CD4-positive, alpha-beta T cell treated with Interleukin-17A for 1 hour (primary cell): ENCODE data around the gene HOXA9.
A peak's percentile ranks its signal among the peaks of the same experiment; 100 is the strongest.

Source experiments
- DNase-seq: peaks from one replicate; pipeline ENCODE4 v3.0.0-alpha.2; 2020

HOXA9 gene

DNA sequence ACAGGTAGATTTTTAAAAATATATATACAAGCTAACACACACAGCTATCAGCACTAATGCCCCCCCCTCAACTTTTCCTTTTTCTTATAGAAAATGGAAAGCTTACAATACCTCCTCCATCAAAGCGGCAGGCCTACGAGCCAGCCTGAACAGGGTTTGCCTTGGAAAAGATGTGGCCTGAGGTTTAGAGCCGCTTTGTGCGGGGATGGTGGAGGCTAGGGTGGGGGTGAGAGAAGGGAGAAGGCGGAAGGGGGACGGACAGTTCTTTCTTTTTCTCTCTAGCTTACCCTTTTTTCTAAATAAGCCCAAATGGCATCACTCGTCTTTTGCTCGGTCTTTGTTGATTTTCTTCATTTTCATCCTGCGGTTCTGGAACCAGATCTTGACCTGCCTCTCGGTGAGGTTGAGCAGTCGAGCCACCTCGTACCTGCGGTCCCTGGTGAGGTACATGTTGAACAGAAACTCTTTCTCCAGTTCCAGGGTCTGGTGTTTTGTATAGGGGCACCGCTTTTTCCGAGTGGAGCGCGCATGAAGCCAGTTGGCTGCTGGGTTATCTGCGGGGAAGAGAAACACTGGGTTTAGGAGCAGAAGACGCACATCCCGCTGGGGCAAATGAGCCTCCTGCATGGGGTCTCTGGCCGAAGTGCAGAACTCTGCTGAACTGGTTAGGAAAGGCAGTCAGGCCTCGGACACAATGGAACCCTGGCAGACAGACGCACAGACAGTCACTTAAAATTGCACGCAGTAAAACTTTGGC is 1.9 kb downstream of the HOXA9 start:
- DNase-seq, result no peak

DNA sequence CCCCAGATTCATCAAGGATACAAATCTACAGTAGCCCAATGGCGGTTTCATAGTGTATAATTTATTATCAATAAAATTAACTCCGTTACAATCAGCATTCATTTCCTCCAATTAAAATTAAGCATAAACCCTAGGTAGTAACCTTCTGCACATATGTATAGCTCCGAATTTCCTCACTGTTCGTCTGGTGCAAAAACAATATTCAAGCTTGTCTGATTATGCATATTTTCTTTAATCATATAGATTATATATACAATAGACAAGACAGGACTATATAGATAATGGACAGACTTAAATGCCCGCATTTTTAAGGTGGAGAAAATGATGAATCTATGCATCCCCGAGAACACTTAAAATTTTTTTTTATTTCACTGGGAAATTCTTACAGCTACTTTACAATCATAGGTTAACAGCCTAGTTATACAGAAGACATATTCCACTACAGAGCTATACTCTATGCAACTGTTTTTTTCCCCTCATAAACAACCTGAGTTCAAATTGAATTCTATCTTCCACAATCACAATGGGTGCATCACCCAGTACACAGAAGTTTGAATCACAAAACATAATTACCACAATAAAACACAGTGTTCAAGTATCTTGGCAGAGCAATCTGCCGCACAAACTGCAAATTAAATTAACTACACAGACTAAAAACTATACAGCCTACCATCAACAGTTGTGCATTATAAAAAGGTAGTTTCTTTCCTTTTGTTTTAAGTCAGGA is 2.6 kb downstream of the HOXA9 start:
- no peak for DNase-seq

DNA sequence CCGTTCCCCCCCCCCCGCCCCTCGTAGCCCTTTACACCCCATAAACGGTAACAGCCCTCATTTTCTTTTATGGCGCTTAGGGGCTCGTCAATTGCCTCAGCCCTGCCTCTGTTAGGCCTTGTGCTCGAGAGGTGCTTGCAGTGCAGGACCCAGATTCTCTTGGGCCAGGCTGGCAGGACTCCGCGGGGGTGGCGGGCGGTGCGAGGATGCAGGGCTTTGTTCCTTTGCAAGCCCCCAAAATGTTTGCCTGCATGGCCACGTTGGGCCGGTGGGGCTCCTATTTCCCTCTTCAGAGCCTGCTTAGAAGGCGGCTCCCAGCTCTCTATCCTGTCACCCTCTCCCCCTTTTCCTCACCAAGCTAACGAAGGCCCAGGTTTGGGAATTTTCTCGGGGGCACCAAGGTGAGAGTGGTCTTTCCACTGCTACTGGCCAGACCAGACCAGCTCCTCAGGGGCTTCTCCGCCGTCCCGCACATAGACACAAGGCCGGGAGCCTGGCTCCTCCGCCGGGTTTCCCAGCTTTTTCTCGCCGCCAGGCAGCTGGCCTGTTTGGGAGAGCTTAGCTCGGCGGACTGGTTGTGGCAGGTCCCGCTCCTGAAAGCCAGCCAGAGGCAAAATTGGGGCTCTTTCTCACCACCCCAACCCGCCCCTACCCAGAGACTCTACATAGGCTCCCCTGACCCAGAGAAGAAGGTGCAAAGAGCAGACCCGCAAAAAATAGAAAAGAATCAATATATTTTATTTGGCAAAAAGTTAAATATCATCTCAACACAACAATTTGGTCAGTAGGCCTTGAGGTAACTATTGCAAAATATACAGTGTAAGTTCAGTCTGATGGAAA is 3.4 kb downstream of the HOXA9 start:
- DNase-seq, result no peak

DNA sequence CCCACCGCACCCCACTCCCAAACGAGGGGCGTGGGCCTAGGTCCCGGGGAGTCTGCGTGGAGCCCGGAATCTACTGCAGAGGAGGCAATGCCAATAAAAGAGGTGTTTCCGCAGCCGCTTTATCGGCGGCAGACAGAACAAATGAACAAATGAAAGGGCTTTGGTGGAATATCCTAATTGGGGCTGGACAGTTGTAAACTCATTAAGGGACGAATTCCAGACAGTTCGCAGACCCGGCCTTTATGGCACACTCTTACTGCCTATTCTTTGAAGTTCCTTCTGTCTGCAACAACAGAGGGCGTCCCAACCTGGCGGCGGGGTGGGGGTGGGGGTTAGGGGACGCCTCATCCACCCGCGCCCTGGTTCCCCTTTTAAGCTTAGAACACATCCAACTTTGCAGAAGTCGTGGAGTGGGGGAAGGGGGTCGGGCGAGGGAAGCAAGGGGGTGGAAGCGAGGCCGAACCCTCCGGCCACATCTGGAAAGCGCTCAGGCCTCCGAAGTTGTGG is 4.1 kb downstream of the HOXA9 start:
- DNase-seq, result no peak

DNA sequence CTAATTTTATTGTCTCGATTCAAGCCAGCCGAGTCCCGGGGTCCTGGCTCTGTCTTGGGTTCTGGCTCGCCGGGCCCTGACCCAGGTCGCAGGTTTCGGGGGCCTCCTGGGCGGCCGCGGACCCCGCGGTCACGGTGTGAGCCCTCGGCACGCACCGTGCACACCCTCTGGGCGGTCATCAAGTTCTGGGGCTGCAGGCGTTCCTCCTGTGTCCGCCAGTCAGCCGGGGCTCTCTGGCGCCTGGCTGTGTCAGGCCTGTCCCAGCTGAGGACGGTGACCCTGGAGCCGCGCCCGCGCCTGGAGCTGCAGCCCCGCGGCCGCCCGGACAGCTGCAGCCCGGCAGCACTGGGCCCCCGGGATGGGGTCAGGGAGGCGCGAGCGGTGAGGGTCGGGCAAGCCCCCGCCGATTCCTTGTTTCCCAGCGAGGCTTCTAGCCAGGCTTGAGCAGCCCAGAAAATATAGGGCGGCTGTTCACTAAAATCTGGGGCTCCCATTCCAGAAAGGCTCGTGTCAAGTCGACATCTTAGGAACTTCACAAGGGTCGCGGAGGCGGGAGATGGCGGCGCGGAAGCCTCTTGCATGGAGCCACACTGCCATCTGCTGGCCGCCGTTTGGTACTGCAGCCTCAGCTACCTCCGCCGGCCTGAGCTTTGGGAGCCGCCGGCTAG is 4.7 kb downstream of the HOXA9 start:
- peak; percentile 87 for DNase-seq

DNA sequence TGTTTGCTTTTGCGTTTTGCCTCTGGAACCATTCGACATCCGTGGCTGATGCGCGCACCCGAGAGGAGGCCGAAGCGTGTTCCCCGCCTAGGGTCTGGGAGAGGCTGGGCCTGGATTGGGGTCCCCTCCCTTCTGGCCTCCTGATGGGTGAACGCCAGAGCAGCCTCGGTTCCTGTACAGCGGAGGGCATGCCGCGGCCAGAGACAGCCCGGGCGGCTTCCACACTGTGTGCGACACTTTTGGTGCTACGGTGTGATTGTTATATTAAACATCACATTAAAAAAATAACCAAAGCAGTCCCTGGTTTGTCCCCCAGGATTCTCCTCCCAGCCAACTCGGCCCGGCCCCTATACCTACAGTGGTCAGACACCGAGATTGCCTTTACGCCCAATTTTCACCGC is 5.2 kb downstream of the HOXA9 start:
- DNase-seq, result no peak

DNA sequence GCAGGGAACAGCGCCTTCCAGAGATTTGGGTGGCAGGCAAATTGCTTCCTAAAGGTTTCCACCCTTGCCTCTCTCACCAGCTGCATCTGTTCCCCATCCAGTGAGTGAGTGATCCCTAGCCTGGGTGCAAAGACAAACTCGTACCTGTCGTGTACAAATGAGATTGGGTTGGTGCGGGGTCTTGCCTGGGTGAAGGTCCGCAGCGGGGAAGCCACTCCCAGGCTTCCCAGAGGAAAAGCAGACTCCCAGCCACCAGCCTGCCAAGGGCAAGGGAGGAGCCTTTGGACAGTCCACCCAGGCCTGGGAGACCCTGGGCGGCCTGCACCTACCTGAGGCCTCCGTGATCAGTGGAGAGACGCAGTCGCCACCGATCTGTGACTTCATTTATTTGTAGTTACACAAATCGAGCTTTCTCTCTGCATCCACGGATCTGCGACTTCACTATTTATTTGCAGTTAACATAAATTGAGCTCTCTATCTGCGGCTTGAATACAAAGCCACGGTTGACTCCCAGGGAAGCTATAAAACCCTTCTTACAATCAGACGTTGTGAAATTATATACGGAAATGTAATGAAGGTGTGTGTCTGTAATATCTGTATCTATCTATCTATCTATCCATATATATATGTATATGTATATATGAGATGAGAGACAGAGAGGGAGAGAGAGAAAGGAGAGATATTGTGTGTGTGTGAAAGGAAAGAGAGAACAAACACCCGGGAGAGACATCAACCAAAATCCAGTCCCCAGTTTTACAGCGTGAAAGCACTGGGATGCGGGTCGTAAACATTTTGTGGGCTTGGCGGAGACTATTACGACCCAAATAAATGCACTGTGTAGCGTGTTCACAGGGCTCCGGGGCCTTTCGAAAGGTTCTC is 5.8 kb downstream of the HOXA9 start:
- DNase-seq, result no peak

DNA sequence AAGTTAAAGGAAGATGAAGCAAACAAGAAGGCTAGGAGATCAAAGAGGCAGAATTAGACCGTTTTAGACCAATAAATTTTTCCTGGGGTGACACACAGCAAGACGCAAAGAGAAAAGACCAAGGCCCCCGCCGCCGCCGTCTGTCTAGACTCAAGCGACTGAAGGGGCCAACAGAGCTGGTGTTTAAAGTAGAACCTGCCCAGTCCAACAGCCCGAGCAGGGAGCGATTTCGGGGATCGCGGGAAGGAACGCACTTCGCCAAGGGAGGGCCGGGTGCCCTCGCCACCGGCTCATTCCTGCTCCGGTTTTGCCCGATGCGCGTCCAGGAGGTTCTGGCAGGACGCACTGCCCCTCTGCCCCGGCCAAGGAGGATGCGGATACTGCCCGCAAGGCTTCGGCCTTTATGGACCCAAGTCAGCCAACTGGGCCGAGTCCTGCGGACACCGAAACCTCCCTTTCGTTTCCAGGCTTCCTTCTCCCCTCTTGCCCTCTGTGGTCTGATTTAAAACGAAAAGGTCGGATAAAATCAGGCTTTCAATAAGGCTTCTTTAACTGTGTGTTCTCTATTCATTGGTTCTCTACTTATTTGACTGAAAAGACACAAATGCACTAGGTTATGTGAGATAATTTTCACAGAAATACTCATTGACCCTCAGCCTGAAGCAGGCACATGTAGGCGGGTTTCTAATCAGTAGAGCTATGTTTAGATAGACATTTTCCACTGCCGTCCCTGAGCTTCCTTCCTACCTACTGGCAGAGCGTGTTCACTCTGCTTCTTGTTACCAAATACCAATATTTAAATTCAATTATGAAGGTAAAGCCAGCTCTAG is 6.7 kb downstream of the HOXA9 start:
- DNase-seq, result no peak

DNA sequence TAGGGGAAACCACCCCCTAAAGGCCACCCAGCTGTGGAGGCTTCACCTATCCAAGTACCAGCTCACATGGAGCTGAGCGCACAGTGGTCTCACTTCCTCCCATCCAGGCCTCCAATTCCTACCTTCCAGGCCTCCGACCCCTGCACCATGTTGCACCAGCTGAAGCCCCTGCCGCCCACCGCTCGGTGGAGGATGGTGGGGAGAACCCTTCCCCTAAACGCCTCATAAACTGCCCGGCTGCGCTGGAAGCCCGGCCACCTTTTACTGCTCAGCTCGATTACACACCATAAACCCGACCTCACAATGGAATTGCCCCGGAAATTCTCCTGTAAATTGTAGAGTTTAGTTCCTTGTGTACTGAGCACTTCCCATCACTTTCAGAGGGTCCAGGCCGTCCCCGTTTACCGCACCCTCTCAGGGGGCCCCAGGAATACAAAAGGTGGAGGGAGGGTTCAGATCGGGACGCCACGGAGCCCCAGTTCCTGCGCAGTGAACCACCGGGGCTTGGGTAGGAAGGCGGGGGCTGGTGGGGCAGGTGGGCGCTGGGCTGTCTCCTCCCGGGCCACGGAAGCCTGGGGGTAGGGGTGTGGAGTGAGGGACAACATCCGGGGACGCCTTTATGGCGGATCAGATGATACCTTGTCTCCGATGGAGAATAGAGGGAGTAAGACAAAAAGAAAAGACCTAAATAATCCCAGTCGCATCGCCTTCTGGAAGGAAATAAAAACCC is 7.5 kb downstream of the HOXA9 start:
- DNase-seq, result no peak

DNA sequence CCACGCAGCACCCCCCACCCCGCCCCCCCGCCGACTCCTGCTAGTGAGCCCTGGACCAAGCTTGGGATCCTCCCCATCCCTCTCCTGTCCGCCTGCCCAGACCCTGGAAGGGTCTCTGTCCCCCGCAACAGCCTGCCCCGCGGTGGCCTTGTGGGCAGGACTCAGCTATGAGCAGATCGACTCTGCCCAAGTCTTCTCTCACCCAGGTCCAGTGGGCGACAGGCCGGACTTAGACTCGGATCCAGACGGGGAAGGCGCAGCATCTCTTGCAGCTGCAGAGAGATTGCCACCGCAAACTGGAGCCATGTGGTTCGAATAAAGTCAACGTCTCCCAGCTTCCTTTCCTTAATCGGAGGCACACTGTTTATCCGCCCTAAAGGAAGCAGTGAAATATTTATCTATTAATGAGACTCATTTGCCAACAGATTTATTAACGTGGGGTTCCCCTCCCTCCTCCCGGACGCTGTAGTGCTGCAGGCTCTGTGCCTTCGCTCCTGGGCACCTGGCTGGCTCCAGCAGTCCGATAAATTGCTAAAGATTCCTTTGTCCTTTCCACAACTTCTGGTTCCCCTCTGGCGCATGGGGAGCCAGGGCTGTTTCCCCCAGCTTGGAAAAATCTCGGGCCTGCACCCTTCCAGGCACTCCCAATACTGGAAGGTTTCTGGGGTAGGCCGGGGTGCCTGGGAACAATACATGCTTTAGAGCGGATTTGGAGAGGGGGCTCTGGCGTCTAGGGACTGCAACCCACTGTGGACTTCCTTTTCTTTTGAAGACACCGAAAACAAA is 8.2 kb downstream of the HOXA9 start:
- no peak for DNase-seq

DNA sequence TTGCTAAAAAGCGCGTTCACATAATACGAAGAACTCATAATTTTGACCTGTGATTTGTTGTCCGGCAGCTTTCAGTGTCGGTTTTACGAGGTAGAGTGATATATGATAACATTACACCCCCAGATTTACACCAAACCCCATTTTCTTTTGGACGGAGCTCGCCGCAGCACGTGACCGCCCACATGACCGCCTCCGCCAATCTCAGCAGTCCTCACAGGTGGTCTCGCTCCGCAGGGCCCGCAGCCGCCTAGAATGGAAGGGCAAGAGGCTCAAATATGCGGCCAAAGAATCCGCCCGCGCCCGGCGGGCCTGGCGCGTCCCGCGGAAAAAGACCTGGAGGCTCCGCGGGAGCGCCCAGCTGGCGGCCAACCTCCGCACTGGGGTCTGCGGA is 8.8 kb downstream of the HOXA9 start, which contains the start of gene HOXA7:
Gene HOXA7, minus strand, starts transcription at position 168 of the 391 bp plus-strand sequence. Its CDS starts 130 bp downstream, at position 38.
- DNase-seq, result no peak

DNA sequence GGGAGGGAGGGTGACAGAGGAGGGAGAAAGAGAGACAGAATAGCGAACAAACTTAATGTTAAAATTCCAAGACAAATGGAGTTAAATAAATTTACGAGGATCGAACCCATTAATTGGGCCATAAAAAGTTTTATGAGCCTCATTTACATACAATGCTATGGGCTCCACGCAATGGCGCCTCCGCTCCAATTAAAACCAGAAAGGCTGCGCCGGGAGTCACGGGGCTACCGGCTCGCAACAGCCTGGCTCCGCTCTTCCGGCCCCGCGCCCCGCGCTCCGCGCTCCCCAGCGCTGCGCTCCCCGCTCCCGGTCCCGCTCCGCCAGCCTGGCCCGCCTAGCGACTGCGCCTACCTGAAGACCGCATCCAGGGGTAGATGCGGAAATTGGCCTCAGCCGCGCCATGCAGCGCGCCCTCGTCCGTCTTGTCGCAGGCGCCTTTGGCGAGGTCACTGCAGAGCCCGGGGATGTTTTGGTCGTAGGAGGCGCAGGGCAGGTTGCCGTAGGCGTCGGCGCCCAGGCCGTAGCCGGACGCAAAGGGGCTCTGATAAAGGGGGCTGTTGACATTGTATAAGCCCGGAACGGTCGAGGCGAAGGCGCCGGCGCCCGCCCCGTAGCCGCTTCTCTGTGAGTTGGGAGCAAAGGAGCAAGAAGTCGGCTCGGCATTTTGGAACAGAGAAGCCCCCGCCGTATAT is 9.4 kb downstream of the HOXA9 start:
- no peak for DNase-seq

DNA sequence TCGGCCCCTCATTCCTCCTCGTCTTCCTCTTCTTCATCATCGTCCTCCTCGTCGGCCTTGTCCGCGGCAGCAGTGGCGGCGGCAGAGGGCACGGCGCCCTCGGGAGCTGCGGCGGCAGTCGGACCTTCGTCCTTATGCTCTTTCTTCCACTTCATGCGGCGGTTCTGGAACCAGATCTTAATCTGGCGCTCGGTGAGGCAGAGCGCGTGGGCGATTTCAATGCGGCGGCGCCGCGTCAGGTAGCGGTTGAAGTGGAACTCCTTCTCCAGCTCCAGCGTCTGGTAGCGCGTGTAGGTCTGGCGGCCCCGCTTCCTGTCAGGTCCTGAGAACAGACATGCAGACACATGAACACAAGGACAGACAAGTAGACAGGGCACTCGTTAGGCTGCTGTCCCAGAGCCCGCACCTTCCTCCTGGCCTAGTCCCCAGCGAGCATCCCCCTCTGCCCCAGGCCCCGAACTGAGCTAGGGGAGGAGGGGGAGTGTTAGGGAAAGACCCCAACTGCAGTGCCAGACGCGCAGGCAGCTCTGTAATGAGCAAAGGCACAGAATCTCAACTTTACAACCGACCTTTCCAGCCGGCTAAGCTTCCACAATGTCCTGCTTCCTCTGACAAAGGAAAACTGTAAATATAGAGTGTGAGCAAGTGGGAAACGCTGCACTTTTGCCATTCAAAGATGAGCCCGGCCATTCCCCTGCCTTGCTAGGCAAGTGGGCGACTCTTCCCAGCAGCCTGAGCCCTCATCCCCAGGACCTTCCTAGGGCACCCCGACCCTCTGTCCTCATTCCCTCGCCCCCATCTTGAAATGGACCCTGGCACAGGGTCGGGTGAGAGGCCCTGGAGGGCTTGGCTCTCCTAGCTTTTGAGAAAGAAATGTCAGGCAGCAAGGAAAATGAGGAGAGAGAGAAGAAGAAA is 10.2 kb downstream of the HOXA9 start:
- peak; percentile 29 for DNase-seq

DNA sequence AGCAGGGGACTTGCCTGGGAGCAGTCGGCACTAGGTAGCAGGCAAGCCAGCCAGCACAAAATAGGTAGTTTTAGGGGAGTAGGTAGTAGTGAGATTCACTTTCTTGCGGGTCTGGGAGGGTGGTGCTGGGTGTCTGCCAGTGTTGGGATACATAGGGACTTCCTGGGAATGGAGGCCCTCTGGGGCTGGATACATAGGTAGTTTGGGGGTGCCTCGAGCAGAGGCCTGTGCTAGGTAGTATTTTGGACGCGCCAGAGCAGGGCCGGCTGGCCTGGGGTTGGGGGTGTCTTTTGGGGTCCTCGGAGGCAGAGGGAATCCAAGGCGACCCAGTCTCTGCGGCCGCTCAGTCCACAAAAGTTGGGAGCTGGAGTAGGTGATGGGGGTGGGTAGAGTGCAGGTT is 11.0 kb downstream of the HOXA9 start:
- DNase-seq, result no peak

DNA sequence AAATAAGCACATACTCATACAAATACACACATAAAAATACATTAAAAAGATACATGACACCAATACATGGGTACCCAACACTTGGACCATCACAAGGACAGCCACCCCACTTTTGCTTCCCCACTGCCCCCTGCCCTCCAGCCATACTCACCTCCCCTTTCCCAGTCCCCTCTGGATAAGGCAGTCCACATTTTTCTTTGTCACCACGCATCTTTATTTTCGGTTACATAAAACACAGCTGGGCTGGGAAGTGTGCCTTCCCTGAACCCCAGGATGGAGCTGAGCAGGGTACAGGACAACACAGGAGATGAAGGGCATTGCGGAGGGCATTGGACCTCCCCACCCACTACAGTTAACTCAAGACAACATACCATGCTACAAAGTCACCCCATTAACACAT is 11.8 kb downstream of the HOXA9 start:
- no peak for DNase-seq

DNA sequence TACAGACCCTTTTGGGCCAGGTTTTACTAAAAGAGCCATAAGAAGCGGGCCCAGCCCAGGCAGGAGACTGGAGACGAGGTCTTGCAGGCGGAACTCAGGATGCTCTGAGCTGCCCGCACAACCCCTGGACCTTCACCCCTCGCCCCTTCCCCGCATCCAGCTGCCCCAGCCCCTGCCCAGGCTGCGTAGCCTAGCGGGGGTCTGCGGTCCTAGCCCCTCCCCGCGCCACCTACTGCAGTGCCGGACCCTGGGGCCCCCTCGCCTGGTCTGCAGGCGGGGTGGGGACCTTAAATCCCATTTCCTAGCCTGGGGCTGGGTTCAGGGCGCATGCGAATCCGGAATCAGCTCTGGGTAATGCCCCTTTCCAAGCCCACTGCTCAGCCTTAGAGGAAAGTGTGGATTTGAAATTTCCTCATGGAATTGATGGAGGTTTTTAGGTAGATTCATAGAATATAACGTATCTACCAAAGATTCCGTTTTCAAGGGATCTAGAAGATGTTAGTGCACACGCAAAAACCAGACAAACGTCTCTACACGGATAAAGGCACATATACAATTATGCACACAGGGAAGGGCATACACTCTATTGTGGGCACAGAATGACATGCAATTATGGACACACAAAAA is 12.4 kb downstream of the HOXA9 start:
- no peak for DNase-seq
